ENCODE measurements around the gene DOLPP1.

GRCh38 chr9:129076640-129077037 lies 4.3 kb upstream of the DOLPP1 start:
- TF ChIP-seq REST (IDR thresholded peaks at IDR 0.05) (no peak), FOXA1 (IDR thresholded peaks at IDR 0.05) (no peak), CTCF (IDR thresholded peaks at IDR 0.05; ENCODE audit: low read depth, low read length, missing input control) (no peak), YY1 (IDR thresholded peaks at IDR 0.05) (no peak), MAX (IDR thresholded peaks at IDR 0.05) (no peak), JUND (IDR thresholded peaks at IDR 0.05) (no peak), TAF1 (conservative IDR thresholded peaks at IDR 0.05) (no peak), FOXA2 (IDR thresholded peaks at IDR 0.05) (no peak), ZBTB33 (IDR thresholded peaks at IDR 0.05) (no peak), SP1 (IDR thresholded peaks at IDR 0.05) (no peak), RAD21 (IDR thresholded peaks at IDR 0.05) (no peak), NR2F2 (IDR thresholded peaks at IDR 0.05) (no peak)
